Body of pancreas (tissue), 4 donors: ENCODE results near the gene SMIM1.

Experiments
- POLR2A ChIP-seq, 3 donors: fragments of 450-650 bp; IDR thresholded peaks; one replicate each; pipeline ENCODE4 v1.6.1; 2016; ENCODE audit warnings: antibody characterized with exemption in 3 of 3, mild to moderate bottlenecking in 2 of 3
- TF ChIP-seq, protein P1 (sequence below), 7 experiments: fragments of 450-650 bp in 4 of 7; fragments of 200-600 bp in 3 of 7; sonication (generic) in 3 of 7; IDR thresholded peaks; one replicate each; pipeline ENCODE4 v1.5.1; 2016 to 2019; ENCODE audit warnings: antibody characterized with exemption in 7 of 7

GRCh38 chr1:3745590-3746381, 26.8 kb upstream of the SMIM1 start:
- TF ChIP-seq, protein P1, sequence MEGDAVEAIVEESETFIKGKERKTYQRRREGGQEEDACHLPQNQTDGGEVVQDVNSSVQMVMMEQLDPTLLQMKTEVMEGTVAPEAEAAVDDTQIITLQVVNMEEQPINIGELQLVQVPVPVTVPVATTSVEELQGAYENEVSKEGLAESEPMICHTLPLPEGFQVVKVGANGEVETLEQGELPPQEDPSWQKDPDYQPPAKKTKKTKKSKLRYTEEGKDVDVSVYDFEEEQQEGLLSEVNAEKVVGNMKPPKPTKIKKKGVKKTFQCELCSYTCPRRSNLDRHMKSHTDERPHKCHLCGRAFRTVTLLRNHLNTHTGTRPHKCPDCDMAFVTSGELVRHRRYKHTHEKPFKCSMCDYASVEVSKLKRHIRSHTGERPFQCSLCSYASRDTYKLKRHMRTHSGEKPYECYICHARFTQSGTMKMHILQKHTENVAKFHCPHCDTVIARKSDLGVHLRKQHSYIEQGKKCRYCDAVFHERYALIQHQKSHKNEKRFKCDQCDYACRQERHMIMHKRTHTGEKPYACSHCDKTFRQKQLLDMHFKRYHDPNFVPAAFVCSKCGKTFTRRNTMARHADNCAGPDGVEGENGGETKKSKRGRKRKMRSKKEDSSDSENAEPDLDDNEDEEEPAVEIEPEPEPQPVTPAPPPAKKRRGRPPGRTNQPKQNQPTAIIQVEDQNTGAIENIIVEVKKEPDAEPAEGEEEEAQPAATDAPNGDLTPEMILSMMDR (IDR thresholded peaks at IDR 0.05): no peak
- TF ChIP-seq POLR2A (IDR thresholded peaks at IDR 0.05): no peak
